Measurements from ENCODE around the gene SCYL3.

Gene SCYL3

GRCh38 chr1:169858467-169858866 lies 35.2 kb downstream of the SCYL3 start:
- H3K9me3 ChIP-seq (ENCODE audit: insufficient read depth, low read length), result no peaks in the 10 kb centered on the region
- H3K27ac ChIP-seq (ENCODE audit: low read depth, low read length), result no peak overlapping the region
- H4K20me1 ChIP-seq (ENCODE audit: low read depth, low read length), result no peaks in the 10 kb centered on the region
- H3F3A ChIP-seq (ENCODE audit: insufficient read depth), result peaks cover 13% of the 10 kb centered on the region; the same call in 1 of the 2 replicates
- peaks cover 47% of the 10 kb centered on the region for H3K36me3 ChIP-seq (ENCODE audit: low read length)
- H3K9me2 ChIP-seq (replicated peaks; ENCODE audit: insufficient read depth, low read length), result no peaks in the 10 kb centered on the region
- no peaks in the 10 kb centered on the region for H3K27me3 ChIP-seq (ENCODE audit: low read length)
- H3K9ac ChIP-seq (ENCODE audit: low read length), result no peak overlapping the region
- TF ChIP-seq CTCF (IDR thresholded peaks at IDR 0.05; ENCODE audit: insufficient read depth, low read length, poor library complexity, severe bottlenecking), result no peak
- no peak for TF ChIP-seq EZH2phosphoT487 (conservative IDR thresholded peaks at IDR 0.05; ENCODE audit: low read length)
- H2AFZ ChIP-seq (ENCODE audit: low read depth, low read length, severe bottlenecking), result no peak overlapping the region
- no peaks in the 10 kb centered on the region for H3K79me2 ChIP-seq (ENCODE audit: insufficient read depth, low read length)
- no peak overlapping the region for H3K4me3 ChIP-seq (ENCODE audit: insufficient read depth, low read length, poor library complexity, severe bottlenecking)
- H3K4me2 ChIP-seq (ENCODE audit: low read depth, low read length, poor library complexity, severe bottlenecking), result no peak overlapping the region

- no peaks in the 10 kb centered on the region for H3K79me2 ChIP-seq (ENCODE audit: insufficient read depth, low read length)
Measured at GRCh38 chr1:169853341-169853740, 40.4 kb downstream of the SCYL3 start.

GRCh38 chr1:169849346-169850022 lies 44.2 kb downstream of the SCYL3 start:
- Histone ChIP-seq H3K36me3 (ENCODE audit: low read length) (peaks cover 75% of the 10 kb centered on the region), H3K9ac (ENCODE audit: low read length) (no peak overlapping the region), H3K27me3 (ENCODE audit: low read length) (no peaks in the 10 kb centered on the region), H4K20me1 (ENCODE audit: low read depth, low read length) (no peaks in the 10 kb centered on the region), H3K9me2 (replicated peaks; ENCODE audit: insufficient read depth, low read length) (no peaks in the 10 kb centered on the region), H3K9me3 (ENCODE audit: insufficient read depth, low read length) (no peaks in the 10 kb centered on the region), H2AFZ (ENCODE audit: low read depth, low read length, severe bottlenecking) (no peak overlapping the region), H3K79me2 (ENCODE audit: insufficient read depth, low read length) (no peaks in the 10 kb centered on the region), H3K27ac (ENCODE audit: low read depth, low read length) (no peak overlapping the region), H3K4me2 (ENCODE audit: low read depth, low read length, poor library complexity, severe bottlenecking) (no peak overlapping the region), H3F3A (ENCODE audit: insufficient read depth) (no peaks in the 10 kb centered on the region; the same call in 1 of the 2 replicates), H3K4me3 (ENCODE audit: insufficient read depth, low read length, poor library complexity, severe bottlenecking) (no peak overlapping the region)
- TF ChIP-seq CTCF (IDR thresholded peaks at IDR 0.05; ENCODE audit: insufficient read depth, low read length, poor library complexity, severe bottlenecking) (no peak), EZH2phosphoT487 (conservative IDR thresholded peaks at IDR 0.05; ENCODE audit: low read length) (no peak)

More at GRCh38 chr1:169853341-169853740, 40.4 kb downstream of the SCYL3 start:
- Histone ChIP-seq H3K9me2 (replicated peaks; ENCODE audit: insufficient read depth, low read length) (no peaks in the 10 kb centered on the region), H3K4me2 (ENCODE audit: low read depth, low read length, poor library complexity, severe bottlenecking) (no peak overlapping the region), H3K9ac (ENCODE audit: low read length) (no peak overlapping the region), H3K4me3 (ENCODE audit: insufficient read depth, low read length, poor library complexity, severe bottlenecking) (no peak overlapping the region), H4K20me1 (ENCODE audit: low read depth, low read length) (no peaks in the 10 kb centered on the region), H2AFZ (ENCODE audit: low read depth, low read length, severe bottlenecking) (no peak overlapping the region), H3F3A (ENCODE audit: insufficient read depth) (peaks cover 9% of the 10 kb centered on the region; the same call in 1 of the 2 replicates), H3K36me3 (ENCODE audit: low read length) (peaks cover 78% of the 10 kb centered on the region), H3K9me3 (ENCODE audit: insufficient read depth, low read length) (no peaks in the 10 kb centered on the region), H3K27ac (ENCODE audit: low read depth, low read length) (no peak overlapping the region), H3K27me3 (ENCODE audit: low read length) (no peaks in the 10 kb centered on the region)
- TF ChIP-seq EZH2phosphoT487 (conservative IDR thresholded peaks at IDR 0.05; ENCODE audit: low read length) (no peak), CTCF (IDR thresholded peaks at IDR 0.05; ENCODE audit: insufficient read depth, low read length, poor library complexity, severe bottlenecking) (no peak)
